ENCODE data around the gene TFG. TPM values are rescaled to one million over a fixed set of nuclear protein-coding genes. Genes with fewer than 3 reads are reported as not detected.
A peak's percentile ranks its signal among the peaks of the same experiment; 100 is the strongest.

Gene TFG
- total RNA-seq, 1 experiment from 2014 or later: 134 TPM

- no peak for DNase-seq (ENCODE audit: low read depth)
Measured at GRCh38 chr3:100754563-100755334, 45.5 kb downstream of the TFG start.

DNA sequence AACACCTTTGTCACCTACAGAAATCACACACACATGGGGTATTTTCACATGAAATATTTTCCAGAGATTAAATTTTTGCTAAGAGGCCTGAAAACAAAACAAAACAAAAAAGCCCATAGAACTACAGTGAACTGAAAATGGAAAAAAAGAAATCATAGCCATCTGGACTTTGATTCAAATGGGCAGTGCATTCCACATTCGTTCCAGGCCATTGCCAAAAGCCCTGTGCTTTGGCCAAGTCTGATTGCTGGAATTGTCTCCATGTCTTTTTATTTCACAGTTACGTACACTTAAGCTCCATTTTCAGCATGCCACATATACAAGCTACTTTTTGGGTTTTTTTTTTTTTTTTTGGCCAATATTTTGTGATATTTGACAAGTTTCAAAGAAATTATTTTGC is 47.1 kb downstream of the TFG start:
- peak; percentile 45 for DNase-seq (ENCODE audit: low read depth)

DNA sequence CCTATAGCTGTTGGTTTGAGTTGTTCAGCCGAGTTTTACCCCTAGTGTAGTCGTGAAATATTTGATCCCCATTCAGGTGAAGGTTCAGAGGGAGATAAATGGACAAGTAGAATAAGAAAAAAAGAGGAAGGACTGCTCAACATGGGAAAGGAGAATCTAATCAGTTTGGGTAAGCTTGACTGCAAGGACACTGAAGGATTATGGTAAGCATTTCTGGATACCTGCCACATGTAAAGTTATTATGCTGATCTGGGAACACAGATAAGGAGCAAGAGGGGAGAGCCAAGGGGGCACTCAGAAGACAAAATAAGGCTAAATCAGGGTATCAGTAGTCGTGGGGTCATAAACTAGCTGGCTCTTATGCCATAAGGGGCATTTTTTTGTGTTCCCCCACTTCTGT is 49.9 kb downstream of the TFG start:
- no peak for DNase-seq (ENCODE audit: low read depth)

DNA sequence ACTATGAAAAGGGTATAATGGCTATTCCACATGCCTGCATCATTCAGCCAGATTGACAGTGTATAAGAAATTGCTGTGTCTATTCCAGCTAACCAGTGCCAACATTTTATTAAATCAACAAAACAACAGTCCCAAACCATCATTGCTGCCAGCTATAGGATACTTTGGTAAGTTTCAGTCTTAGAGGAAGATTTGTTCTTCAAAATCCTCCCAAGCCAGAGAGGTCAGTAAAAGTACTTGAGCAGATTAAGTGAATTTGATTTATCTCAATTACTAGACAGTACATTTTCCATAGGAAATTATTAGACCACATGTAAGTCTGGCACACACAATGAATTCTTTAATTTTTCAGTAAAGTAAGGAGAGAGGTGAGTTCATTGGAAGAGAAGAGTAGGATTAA is 50.7 kb downstream of the TFG start:
- DNase-seq (ENCODE audit: low read depth): no peak

DNA sequence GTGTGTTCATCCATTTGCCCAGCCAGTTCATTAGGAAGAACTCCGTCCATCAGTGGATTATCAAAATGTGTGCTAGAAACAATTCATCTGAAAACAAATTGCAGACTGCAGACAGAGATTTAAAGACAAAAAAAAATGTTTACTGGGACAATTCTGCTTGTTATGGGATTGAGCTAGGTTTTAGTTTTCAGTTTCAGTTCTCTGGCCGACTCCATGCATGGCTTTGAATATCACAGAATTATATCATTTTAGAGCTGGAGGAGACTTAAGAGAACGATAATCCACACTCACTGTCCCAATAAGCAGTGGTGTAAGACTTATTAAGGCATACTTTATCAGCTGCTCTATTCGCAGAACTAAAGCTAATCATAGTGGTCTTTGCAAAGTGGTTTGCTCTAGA is 51.1 kb downstream of the TFG start:
- DNase-seq (ENCODE audit: low read depth): no peak

DNA sequence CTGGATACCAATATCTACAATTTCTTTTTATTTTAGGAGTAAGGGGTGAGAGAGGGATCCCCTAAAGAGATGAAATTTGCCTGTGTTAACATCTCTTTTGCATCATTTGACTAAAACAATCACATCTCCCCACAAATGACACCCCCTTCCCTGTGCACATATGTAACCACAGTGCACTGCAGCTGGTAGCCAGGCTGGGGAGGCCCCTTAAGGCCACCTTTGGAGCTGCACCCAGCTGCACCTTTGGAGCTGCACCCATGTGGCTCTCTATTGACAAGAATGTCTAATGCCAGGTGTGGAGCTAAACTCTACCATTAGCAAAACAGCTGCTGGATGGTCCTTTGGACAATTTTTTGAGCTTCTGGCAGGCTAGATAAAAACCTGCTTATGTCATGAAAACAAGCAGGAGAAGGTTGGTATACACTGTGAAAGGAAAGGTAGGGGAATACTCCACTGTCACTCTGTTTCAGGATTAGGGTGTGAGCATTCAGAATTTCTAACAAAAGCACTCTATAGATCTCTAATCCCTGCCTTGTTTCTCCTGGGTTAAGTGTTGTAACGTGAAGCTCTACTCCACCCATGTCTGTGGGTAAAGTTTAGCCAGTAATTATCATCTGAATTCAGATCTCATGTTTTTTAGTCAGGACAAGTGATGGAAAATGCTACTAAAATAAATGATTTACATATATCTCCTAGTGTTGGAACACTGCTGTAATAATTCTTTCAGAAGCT is 52.1 kb downstream of the TFG start:
- no peak for DNase-seq (ENCODE audit: low read depth)

GRCh38 chr3:100761951-100762350 is 52.7 kb downstream of the TFG start:
- DNase-seq (ENCODE audit: low read depth): no peak

DNA sequence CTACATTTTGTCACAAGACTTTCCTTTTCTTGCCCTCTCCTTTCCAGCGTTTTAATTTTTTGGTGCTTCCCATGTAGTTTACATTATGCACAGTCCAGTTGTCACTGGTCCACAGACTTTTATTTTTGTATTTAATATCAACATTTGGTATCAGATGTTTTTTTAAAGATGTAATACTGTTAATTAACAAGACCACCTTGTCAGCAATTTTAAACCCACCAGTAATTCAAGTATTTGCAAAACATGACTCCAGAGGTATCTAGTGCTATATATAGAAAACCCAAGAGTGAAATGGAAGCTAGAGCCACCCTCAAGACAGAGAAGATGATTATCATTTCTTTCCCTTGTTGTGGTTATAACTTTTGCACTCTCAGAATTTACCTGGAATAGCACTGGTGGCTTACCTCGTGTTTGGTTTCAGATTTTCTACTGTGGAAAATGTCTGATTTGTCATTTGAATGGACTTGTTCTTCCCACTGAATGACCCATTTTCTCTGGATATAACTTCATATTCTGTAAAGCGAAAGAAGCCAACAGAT is 56.2 kb downstream of the TFG start:
- DNase-seq (ENCODE audit: low read depth): no peak

DNA sequence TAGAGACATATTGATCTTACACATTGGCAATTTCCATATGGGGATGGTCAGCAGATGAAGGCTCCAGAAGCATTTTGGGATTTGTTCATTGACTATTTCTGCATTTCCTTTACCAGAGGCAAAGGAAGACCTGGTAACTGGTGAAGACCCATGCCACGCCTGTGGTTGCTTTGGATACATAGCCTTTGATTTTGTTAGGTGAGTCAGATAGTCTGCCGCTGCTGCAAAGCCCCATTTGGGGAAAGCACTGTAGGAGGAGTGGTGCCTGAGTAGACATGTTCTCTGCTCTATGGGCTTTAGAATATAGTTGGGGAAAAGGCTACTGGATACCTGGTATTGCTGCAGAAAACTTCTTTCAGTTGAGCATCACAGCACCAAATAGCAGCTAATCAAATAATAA is 56.8 kb downstream of the TFG start:
- no peak for DNase-seq (ENCODE audit: low read depth)

DNA sequence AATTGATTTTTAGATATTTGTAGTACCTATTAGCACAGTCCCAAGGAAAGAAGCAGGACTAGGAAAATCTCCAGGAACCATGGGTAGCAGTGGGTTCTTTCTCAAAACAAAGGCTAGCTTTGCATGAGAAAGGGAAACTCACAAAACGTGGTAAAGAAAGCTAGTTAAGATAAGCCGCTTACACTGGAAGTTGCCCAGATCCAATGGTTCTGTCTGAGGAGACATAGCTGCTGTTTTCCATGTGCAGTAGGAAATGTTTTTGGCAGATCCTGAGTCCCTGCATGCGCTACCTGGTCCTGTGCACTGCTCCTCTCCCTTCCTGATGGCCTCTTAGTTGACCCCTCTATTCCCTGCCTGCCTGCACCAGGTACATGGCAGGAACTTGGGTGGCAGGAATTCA is 60.4 kb downstream of the TFG start:
- no peak for DNase-seq (ENCODE audit: low read depth)

DNA sequence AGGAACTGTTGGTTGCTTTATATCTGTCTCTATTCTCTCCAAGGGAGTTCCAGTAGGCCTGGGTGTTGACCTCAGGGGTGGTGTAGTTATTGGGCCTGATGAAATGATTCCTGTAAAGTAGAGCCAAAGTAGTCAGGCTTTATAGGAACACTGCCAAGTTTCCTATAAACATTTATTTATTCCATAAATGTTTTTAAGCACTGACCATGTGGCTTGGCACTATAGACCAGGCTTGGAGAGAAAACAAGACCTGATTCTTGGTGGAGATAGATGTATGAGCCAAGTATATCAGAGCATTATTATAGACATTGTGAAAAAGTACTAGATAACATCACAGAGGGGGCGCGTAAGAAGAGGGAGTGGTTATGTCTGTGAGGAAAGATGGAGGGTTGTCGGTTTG is 65.9 kb downstream of the TFG start:
- DNase-seq (ENCODE audit: low read depth): no peak

DNA sequence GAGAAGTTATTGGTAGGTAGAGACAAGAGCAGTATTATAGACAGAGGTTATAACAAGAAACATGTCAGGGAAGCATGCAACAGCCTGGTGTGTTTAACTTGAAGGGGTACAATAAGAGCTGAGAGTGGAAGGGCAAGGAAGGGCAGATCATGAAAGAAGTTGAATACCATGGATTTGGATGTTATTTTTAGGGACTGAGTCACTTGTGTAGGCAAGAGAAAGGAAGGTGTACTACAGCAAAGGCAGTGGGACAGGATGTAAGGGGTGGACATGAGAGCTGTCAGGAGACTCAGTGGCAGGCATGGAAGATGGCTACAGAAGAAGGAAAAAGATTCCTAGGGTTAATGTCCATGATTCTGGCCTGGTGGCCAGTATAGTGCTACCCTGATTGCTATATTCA is 66.4 kb downstream of the TFG start:
- DNase-seq (ENCODE audit: low read depth): no peak

DNA sequence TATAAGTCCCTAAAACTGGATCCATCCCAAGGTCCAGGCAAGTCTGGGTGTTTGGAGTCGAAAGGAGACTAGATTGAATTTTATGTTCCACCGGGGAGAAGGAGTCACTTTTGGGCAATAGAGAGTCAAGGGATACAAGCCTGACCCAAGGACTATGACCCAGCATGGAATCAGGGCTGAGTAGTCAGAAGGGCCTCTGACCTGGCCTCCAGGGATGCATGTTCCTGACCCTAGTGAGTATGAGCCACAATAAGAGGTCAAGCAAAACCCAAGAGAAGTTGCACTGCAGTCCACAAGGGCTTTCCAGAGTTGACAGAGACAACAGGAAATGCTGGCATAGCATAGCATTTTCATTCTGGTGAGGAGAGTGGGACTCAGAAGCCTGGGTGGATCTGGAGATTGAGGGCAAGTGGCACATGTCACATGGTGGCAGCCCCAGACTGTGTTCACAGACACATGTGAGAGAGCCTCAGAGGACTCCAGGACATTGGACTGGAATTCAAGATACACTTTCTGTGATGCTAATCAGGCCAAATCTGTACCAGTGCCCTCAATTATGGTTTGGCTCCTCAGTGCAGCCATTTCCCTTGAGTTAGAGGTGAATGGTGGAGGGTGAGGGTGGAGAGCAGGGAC is 66.9 kb downstream of the TFG start:
- DNase-seq (ENCODE audit: low read depth): no peak

DNA sequence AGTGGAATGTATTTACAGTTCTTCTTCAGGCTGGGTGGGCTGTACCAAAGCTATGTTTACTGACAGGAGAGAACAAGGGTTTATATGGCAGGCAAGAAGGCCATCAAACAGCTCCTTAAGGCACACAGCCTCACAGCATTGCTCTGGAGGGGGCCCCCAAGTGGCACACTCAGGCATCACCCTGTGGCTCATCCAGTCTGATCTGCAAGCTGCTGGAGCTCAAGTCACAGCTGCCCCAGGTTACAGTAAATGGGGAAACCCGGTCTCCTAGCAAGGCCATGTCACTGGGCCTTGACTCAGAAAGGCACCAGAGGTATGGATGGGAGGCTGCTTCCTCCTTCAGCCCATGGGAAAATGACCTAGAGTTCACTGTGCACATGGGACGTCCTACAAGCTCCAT is 67.5 kb downstream of the TFG start:
- DNase-seq (ENCODE audit: low read depth): no peak

DNA sequence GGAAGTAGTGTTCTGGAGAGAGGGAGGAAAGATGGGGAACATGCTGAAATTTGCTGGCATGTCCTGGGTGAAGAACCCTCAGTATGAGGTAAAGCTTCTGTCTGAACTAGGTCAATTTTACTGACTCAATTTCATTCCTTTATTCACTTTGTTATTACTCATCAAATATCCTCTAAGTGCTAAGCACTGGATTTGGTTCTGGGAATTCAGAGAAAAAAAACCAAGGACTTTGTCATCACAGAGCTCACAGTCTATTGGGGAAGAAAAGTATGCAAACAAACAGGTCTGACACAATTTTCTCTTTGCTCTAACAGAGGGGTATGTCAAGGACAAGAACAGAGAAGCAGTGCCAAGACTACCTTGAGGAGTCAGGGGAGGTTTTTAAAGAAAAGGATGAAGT is 68.0 kb downstream of the TFG start:
- no peak for DNase-seq (ENCODE audit: low read depth)

DNA sequence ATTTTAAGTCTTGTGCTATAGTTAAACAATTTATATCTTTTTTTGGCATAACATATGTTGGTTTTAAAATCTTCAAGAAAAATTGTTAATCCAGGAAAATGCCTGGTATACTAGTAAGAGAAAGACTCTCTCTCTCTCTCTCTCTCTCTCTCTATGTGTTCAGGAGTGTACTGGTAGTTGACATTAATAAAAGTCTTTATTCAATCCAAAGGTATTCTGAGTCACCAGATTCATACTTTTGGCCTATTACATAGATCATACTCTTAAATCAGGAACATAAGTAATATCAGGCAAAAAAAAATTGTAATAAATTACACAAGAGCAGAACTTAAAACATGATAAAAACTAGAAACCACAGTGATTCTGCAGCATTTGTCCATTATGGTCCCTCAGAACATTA is 70.2 kb downstream of the TFG start:
- no peak for DNase-seq (ENCODE audit: low read depth)

DNA sequence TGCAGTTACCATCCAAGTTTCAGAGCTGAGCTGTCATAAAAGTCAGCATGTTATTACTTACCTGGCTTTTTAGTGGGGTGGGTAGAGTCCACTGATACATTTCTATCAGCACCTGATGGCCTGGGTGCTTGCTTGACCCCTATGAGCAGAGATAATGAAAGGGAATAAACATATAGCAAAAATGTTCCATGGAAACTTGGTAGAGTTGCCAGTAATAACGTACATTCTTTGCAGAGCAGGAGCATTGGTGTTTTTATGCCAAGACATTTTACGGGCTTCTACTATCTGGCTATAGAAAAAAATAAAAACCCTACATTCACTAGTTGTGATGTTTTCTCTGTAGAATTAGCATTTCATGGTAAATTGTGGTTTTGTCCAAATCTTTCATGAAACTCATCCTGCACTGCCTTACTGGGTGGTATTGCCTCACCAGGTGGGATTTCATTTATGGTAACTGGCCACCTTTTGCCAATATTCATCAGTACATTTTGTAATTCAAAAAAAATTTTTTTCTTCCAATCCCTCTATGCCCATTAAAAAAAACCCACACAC is 70.9 kb downstream of the TFG start:
- no peak for DNase-seq (ENCODE audit: low read depth)

DNA sequence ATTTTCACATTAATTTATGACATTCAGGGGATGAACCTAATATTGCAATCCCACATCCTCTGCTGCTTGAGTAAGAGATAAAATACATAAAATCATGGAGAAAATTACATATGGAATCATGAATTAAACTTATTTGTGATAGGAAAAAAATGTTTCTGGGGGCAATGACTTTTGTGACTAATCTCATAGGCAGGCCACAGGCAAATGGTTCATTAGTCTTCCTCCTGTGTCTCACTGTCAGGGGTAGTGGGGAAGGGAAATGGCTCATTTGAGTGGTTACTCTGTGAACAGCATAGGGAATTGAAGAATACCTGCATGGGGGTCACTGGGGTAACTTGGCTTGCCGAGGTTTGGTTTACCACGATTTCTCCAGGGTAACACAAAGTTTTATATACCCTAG is 72.0 kb downstream of the TFG start:
- peak; percentile 43 for DNase-seq (ENCODE audit: low read depth)

DNA sequence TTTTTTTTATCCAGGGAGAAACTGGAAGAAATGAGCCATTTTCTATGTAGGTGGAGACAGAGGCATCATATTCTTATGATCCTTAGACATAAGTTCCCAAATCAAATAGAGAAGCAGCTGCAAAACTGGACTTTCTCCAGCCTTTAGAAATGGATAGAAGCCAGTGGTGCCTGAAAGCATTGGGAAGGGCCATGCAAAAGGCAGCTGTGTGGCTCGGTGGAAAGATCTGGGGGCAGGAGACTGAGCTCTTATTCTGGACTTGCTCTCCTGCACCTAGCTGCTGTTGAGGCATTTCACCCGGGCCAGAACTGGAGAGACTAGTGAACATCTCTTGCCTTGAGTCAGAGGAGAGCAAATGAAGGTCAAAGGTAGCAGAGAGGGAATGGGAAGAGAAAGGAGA is 73.1 kb downstream of the TFG start:
- DNase-seq (ENCODE audit: low read depth): no peak

DNA sequence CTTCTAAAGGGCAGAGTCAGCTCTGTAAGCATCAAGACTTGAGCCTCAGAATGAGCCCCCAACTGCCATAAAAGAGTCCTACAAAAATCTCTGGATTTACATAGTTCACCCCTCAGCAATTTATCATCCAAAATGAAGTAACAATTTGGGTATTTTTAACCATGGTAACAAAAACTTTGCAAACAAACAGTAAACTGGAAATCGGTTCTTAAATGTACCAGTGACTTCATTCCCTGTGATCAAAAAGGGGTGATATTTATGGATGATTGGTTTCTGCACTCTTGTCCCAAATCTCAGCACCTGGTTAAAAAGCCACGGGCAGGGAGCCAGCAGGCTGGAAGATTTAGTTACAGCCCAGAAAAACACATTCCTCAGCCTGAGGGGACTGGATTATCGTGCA is 73.6 kb downstream of the TFG start:
- DNase-seq (ENCODE audit: low read depth): peak; percentile 31

DNA sequence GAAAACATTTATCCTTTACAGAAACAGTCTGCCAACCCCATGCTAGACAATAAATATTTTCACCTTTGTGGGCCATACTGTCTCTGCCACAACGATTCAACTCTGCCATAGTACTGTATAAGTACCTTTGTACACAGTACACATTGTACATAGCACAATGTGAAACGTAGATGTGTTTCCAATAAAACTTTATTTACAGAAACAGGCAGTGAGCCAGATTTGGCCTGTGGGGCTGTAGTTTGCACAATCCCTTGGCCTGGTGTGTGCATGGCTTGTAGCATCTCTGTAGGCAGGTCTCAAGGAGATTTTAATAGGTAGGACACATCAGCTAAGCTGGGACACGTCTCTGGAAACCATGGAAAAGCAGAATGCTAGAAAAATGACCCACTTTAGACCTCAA is 74.3 kb downstream of the TFG start:
- DNase-seq (ENCODE audit: low read depth): no peak

GRCh38 chr3:100789579-100789978 is 80.3 kb downstream of the TFG start:
- DNase-seq (ENCODE audit: low read depth): no peak

GRCh38 chr3:100796556-100796955 is 87.3 kb downstream of the TFG start:
- DNase-seq (ENCODE audit: low read depth): peak; percentile 57
